Measurements from ENCODE around the gene CDC45.
"Not testable (repeated sequence)": the region's sequence is repeated elsewhere in the genome, so short reads cannot be mapped to it uniquely, and the experiment has no call there.

Gene CDC45

GRCh38 chr22:19533857-19534256, 54.1 kb downstream of the CDC45 start:
- DNase-seq, result no peak

GRCh38 chr22:19535001-19535400, 55.3 kb downstream of the CDC45 start:
- DNase-seq, result no peak

- no peak for DNase-seq
Observed at GRCh38 chr22:19536564-19536963, 56.8 kb downstream of the CDC45 start.

GRCh38 chr22:19537941-19538488, 58.3 kb downstream of the CDC45 start:
- DNase-seq, result no peak

- no peak for DNase-seq
Observed at GRCh38 chr22:19540394-19540793, 60.7 kb downstream of the CDC45 start.

DNA sequence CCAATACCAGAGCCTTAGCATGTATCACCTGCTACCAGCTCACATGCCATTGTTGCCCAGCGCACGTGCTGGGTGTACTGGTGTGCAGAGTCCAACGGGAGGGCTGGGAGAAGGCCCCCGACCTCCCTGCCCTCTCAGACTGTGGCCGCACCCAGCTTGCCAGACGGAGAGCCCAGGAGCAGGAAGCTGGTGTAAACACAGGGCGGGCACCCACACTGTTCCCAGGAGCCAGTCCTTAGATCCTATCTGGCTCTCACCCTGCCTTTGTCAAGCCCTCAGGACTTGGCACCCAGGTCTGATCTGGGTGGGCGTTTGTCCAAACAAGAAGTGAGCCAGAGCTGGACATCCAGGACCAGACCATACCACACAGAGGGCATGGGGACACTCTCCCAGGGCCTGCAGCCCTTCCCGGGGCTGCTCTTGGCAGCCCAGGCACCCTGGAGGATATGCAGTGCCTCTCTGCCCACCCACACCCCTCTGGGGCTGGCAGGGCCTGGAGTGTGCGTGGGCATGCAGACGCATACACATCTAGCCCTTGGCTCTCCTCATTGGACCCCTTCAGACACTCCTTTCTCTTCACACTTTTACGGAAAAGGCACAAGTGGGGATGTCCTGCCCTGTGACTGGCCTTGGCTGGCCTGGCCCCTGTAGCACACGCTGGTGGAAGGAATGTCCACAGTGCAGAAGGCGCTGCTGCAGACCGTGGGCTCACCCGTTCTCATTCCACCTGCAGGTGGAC, 64.4 kb downstream of the CDC45 start:
- DNase-seq, result no peak

- no peak for DNase-seq
Observed at GRCh38 chr22:19545935-19546207, 66.2 kb downstream of the CDC45 start.

DNA sequence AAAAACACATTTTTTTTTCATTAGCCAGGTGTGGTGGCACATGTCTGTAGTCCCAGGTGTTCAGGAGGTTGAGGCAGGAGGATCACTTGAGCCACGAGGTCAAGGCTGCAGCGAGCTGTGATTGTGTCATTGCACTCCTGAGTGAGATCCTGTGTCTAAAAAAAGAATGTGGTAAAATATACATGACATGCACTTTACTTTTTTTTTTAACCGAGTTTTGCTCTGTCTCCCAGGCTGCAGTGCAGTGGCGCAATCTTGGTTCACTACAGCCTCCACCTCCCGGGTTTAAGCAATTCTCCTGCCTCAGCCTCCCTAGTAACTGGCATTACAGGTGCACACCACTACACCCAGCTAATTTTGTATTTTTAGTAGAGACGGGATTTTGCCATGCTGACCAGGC, 67.0 kb downstream of the CDC45 start:
- no peak for DNase-seq

DNA sequence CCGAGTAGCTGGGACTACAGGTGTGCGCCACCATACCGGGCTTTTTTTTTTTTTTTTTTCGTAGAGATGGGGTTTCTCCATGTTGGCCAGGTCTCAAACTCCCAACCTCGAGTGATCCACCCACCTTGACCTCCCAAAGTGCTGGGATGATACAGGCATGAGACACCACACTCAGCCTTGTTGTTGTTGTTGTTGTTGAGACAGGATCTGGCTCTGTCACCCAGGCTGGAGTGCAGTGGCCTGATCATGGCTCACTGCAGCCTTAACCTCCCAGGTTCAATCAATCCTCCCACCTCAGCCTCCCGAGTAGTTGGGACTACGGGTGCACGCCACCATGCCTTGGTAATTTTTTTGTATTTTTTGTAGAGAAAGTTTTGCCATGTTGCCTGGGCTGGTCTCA, 67.9 kb downstream of the CDC45 start:
- no peak for DNase-seq

DNA sequence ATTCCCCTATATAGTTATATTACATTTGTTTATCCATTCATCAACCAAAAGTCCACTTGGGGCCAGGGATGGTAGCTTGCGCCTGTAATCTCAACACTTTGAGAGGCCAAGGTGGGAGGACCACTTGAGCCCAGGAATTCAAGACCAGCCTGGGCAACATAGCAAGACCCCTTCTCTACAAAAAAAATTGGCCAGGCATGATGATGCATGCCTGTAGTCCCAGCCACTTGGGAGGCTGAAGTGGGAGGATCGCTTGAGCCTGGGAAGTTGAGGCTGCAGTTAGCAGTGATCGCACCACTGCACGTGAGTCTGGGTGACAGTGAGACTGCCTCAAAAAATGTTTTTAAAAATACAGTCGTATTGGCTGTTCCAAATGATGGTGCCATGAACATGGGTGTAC, 68.7 kb downstream of the CDC45 start:
- not testable (repeated sequence) for DNase-seq

DNA sequence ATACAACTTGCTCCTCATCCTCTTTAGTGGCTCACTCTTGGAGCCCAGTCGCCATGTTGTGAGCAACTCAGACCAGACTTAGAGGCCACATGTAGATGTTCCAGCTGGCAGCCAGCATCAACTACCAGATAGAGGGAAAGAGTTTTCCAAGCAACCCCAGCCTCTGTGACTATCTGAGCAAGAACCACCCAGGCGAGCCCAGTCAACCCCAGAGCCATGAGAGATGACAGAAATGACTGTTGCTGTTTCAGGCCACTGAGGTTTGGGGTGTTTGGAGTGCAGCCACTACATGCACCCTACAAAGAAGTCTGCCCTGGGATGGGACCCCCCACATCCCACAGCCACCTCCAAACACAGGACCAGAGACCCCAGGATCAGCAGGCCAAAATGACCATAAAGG, 69.2 kb downstream of the CDC45 start:
- no peak for DNase-seq

DNA sequence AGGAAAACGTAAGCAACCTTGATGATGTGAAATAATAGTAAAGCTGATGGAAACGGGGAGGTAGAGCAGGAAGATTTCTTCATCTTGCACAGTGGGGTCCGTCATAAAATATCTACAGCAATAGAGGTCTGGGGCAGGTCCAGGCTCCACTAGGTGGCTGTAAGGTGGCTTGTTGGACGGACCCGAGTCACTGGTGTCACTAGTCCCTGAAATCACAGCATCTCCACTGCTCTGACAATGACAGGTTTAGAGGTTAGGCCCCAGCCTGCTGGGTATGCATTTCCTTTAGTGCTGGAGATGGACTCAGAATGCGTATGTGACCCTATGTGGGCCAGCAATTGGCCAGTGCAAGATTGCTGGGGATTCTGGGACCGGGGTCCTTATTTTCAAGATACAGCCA, 69.7 kb downstream of the CDC45 start:
- DNase-seq, result no peak

DNA sequence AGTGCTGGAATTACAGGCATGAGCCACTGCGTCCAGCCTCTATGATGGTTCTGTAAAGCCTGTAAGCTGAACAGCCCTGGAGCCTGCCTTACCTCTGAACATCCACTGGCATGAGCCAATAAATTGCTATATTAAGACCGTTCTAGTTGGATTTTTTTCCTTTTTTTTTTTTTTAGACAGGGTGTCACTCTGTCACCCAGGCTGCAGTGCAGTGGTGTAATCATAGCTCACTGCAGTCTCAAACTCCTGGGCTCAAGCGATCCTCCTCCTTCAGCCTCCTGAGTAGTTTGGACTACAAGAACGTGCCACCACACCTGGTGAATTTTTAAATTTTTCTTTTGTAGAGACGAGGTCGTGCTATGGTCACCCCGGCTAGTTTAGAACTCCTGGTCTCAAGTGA, 70.7 kb downstream of the CDC45 start:
- no peak for DNase-seq

DNA sequence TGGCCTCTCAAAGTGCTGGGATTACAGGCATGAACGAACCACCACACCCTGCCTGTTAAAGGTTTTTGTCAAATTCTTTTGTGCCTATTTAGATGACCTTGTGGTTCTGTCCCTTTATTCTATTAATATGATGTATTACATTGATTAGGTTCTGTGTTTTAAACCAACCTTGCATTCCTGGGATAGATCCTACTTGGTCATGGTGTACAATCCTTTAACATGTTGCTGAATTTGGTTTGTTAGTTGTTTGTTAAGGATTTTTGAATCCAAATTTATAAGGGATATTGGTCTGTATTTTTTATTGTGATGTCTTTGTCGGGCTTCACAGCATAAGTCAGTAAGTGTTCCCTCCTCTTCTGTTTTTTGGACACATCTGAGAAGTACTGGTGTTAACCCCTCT, 73.5 kb downstream of the CDC45 start:
- DNase-seq, result no peak

DNA sequence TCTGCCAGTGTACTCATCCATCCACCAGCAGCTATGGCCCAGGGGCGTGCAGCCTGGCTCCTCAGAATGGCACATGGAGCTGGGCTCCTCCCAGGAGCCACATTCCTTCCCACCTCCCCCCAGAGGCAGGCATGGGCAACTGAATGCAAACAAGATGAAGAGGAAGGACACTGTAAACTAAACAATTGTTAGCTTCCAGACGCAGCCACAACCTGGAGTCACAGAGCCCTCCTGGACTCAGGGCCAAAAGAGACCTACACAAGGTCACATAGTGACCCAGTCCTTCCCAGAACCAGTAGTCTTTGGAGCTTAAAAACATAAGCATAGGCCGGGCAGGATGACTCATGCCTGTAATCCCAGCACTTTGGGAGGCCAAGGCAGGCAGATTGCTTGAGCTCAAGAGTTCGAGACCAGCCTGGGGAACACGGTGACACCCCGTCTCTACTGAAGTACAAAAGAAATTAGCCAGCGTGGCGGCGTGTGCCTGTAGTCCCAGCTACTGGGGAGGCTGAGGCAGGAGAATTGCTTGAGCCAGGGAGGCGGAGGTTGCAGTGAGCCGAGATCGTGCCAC, 75.2 kb downstream of the CDC45 start:
- DNase-seq, result no peak

- no peak for DNase-seq
Observed at GRCh38 chr22:19555651-19556050, 75.9 kb downstream of the CDC45 start.

DNA sequence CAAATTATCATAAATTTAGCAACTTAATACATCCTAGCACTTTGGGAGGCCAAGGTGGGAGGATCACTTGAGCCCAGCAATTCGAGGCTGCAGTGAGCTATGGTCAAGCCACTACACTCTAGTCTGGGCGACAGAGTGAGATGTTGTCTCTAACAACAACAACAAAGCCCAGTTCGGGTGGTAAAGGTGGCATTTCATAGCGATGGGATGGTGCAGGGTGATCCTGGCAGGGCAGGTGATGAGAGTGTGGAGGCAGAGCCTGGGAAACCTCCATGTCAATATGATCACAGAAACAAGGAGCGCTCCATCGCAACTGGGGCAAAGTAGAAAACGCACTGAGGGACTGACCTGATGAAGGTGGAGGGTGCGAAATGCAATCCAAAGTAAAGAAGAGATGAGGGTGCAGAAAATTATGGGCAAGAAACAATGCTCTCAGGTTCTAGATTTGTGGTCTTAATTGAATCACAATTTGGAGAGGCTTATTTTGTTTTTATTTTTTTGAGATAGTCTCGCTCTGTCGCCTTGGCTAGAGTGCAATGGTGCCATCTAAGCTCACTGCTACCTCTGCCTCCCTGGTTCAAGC, 77.3 kb downstream of the CDC45 start:
- no peak for DNase-seq

DNA sequence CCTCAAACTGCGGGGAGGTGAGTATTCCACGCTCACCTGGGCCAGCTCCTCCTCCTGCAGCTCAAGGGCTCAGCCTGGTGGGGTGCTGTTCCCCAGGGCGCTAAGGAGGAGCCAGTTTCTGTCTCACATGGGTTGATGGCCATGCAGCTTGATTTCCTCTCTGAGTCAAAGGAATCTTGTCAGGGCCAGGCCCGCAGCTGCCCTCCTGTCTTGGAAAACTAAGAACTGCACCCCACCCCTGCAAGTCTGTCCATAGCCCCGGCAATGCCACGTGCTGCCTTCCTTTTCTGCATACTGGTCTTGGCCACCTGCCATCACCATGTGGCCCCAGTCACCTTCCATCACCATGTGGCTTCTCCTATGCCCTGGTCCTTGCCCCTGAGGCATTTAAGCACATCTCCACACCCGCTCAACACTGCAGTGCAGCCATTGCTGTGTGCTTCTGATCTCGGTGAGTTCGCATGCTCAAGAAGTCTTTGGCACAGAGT, 79.6 kb downstream of the CDC45 start:
- no peak for DNase-seq

GRCh38 chr22:19559956-19560355, 80.2 kb downstream of the CDC45 start:
- no peak for DNase-seq

GRCh38 chr22:19565382-19566278, 85.9 kb downstream of the CDC45 start:
- DNase-seq, result no peak

DNA sequence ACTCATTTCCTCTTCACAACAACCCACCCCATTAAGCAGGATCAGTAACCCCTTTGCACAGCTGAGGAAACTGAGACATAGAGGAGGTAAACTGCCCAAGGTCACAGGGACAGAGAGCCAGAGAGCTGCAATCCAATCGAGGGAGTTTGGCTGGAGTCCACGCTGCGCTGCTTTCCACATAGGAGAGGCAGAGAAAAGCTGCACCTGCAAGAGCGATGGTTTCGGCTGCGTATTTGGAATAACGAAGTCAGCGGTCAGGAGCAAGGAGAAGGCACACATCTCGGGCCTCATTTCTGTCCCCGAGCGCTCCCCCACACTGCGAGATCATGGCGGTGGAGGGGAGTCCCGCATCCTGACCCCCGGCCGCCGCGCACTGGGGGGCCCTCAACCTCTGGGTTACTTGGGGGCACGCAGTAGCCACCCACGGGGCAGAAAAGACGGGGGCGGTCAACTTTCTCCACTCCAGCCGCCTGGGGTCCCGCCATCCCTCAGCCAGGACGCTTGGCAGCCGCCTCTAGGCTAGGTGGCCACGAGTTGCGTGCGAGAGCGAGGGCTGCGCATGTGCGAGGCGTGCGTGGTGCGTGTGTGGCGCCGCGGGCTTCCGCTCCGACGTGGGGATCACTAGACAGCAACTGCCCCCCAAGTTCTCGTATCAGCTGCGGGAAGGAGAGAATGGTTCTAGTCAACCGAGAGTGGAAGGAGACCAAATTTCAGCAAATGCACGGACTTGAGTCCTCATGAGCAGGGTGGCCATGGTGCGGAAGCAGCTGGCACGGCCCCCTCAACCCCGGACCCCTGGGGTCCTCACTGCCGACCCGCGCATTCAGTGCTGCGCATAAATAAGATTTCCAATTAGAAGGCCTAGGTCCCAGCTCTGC, 86.8 kb downstream of the CDC45 start:
- no peak for DNase-seq
